HG02885 (cell line): ENCODE results near the gene LRP6.

Source experiments
- ATAC-seq: cut with Tn5 transposase; IDR thresholded peaks from one replicate; pipeline ENCODE4 v1.9.1; 2021; ENCODE audit warnings: mild to moderate bottlenecking; ENCODE audit not compliant: unreplicated experiment, poor library complexity

LRP6 gene

DNA sequence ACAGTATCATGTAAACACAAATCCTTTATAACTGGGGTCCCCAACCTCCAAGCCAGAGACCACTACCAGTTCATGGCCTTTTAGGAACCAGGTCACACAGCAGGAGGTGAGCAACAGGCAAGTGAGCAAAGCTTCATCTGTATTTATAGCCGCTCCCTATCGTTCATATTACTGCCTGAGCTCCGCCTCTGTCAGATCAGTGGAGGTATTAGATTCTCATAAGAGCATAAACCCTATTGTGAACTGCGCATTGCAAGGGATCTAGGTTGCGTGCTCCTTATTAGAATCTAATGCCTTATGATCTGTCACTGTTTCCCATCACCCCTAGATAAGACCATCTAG is 49.9 kb downstream of the LRP6 start:
- no peak for ATAC-seq

GRCh38 chr12:12216349-12217017 is 50.4 kb downstream of the LRP6 start:
- no peak for ATAC-seq

- no peak for ATAC-seq
Measured at GRCh38 chr12:12214635-12215131, 52.2 kb downstream of the LRP6 start.

- ATAC-seq: no peak
Measured at GRCh38 chr12:12214201-12214600, 52.6 kb downstream of the LRP6 start.

GRCh38 chr12:12212769-12213168 is 54.1 kb downstream of the LRP6 start:
- no peak for ATAC-seq

DNA sequence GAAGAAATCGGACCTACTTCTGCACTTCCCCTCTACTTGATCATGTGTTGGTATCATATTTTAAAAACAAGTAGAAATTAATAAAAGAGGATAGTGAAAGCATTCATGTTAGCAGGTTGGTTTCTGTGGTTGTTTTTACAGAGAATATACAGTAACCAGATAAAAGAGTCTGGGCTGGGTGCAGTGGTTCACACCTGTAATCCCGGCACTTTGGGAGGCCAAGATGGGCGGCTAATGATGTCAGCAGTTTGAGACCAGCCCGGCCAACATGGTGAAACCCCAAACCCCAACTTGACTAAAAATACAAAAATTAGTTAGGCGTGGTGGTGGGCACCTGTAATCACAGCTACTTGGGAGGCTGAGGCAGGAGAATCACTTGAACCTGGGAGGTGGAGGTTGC is 55.9 kb downstream of the LRP6 start:
- no peak for ATAC-seq

- no peak for ATAC-seq
Measured at GRCh38 chr12:12210416-12210815, 56.4 kb downstream of the LRP6 start.

DNA sequence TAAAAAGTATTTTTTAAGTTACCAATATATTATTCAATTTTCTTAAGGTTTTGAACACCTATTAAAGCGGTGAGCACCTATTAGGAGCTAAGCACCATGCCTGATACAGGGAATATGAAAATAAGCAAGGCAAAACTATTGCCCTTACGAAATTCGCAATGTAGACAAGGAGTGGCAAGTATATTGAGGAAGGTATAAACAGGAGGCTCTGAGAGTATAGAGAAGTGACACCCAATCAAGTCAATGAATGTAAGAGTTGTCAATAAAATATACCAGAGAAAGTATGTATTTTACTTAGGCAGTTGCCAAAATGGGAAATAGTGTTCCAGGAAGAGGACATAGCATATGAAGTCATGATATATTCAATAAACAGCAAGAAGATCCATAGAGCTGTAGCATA is 57.2 kb downstream of the LRP6 start:
- ATAC-seq: no peak

DNA sequence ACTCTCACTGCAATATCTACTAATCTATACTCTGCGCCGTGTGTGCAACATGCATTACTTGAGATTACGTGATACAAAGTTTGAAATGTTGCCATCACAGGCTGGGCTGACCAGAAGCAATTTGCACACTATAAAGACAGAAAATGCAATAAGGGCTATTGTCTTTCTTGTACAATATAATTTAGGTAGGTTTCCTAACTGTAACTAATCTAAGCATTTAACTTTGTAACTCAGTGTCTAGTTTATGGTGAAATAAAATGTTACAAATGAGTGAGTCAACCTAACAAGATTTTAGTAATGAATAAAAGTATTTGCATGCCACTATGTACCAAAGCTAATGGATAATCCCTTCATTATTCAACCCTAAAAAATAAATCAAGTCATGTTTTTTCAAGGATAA is 57.8 kb downstream of the LRP6 start:
- no peak for ATAC-seq

- no peak for ATAC-seq
Measured at GRCh38 chr12:12207746-12208145, 59.1 kb downstream of the LRP6 start.

DNA sequence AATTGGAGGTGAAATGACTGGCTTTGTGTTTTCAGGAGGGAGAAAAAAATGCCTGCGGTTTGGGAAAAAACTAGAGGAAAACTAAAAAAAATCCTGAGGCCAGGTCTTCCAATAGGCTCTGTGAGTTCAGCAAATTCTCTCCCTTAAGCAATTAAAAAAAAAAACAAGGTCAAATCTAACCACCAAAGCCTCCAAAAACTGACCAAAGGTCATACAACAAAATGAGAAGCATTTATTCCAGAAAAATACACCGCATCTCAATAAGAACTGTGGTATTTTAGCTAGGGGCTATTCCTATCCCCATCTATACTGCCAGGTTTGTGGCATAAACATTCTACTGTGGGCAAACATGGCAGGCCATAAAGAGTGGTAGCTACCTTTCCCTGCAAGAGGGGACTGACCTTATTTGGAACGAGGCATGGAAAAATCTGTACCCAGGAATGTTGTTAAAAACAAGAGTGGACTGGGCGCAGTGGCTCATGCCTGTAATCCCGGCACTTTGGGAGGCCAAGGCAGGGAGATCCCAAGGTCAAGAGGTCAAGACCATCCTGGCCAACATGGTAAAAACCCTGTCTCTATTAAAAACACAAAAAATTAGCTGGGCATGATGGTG is 60.0 kb downstream of the LRP6 start:
- ATAC-seq: no peak

- ATAC-seq: no peak
Measured at GRCh38 chr12:12202747-12203146, 64.1 kb downstream of the LRP6 start.

- ATAC-seq: no peak
Measured at GRCh38 chr12:12202105-12202504, 64.7 kb downstream of the LRP6 start.

DNA sequence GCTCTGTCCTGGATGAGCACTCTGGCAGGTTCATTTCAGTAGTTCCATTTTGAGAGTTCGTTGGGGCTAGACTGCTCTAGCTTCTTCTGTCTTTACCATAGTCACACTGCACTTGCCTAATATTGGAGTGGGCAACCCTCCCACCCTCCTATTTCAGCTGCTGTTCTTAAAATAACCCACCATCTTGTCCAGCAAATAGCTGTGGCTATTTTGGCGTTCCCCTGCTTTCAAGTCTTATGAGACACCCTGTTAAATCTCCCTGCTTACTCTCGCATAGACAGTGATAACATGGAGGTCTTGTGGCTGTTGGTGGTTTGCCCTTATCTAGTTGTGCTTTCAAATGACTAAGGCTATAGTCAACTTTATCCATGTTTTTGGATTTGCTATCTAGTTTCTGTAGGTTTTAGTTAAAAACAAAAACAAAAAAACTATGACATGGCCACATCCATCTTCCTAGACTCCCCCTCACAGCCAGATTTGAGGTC is 65.5 kb downstream of the LRP6 start:
- no peak for ATAC-seq

DNA sequence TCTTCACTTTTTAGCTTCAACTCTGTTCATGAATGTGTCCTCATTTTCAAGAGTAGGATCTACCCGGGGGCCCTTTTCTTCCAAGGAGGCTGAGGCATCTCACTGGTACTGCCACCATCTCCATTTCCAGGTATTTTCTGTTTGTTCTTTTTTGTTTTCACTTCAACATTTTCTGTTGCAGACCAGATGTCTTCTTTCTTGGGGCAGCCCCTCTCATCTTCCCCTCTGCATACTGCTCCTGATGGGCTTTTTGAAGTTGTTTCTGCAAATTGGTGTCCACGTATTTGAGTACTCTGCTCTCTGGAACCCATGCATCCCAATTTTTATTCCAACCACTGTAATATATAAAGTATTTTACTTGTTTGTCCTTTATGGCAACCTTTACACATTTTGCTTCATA is 66.5 kb downstream of the LRP6 start:
- ATAC-seq: no peak

GRCh38 chr12:12198124-12198523 is 68.7 kb downstream of the LRP6 start:
- no peak for ATAC-seq

DNA sequence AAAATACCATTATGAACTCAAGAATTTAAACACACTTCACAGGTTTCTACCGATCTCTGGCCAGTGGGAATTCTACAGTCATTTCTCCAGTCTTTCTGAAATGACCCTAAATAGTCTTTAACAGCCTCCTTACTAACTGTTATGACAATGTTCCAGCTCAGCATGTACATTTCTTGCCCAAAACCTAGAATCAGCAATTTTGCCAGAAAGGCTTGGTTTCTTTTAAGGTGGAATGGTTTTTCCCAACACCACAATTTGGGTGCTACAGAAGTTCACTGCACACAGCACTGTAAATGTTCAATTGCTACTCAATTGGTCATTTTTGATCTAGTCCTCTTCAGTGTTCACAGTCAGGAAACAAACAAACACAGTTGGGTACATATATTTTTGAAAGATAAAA is 69.7 kb downstream of the LRP6 start:
- ATAC-seq: no peak

DNA sequence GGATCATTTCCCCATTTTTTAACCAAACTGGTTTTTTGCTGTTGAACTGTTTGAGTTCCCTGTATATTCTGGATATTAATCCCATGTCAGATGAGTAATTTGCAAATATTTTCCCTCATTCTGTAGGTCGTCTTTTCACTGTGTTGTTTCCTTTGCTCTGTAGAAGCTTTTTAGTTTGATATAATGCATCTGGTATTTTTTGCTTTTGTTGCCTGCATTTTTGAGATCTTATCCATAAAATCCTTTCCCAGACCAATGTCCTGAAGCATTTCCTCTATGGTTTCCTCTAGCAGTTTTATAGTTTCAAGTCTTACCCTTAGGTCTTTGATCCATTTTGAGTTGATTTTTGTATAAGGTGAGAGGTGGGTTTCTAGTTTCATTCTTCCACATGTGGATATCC is 71.3 kb downstream of the LRP6 start:
- ATAC-seq: no peak

- no peak for ATAC-seq
Measured at GRCh38 chr12:12195081-12195480, 71.8 kb downstream of the LRP6 start.

DNA sequence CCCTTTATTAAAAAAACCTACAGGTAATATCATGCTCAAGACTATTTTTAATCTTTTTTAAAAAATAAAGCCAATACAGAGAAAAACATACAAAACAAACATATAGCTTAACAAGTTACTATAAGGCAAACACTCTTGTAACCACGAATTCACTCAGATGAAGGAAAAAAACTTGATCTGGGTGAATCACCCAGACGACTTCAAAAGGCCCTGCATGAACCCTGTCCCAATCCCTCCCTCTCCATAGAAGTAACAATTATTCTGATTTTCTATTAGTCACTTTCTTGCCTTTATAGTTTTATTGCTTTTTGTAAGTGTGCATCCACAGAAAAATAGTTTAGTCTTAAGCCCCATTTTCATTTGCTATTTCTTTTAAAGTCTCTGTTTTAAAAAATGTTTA is 72.6 kb downstream of the LRP6 start:
- ATAC-seq: no peak

DNA sequence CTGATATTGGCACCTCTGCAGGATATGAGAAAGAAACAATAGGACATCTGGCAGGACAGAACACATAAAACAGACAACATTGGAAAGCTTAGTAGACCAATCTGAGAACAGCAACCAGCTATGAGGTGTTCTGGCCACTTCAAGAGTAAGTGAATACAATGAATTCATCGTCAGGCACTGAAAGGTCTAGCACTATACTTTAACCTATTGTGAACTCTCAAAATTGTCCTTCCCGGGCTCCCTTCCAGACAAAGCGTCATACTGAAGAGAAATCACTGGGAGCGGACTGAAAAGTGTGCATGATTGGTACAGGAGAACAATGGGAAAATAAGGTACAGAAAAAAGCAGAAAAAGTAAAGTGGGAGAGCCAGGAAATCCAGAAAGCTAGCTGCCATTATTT is 75.8 kb downstream of the LRP6 start:
- no peak for ATAC-seq
